A673 (cell line): ENCODE results near the gene NEDD4L.

Experiments used
- CTCF ChIP-seq: fragments of 300-800, 200-600 bp; sonication (generic); conservative IDR thresholded peaks from 2 replicates; pipeline ENCODE4 v1.5.1; 2017; ENCODE audit warnings: low read depth, mild to moderate bottlenecking, antibody characterized with exemption, low read length, moderate library complexity, mixed read lengths
- EZH2 ChIP-seq: fragments of 200-600 bp; sonication (generic); IDR thresholded peaks from 2 replicates; pipeline ENCODE4 v1.6.1; 2017; ENCODE audit warnings: borderline replicate concordance, low read depth, mild to moderate bottlenecking, mixed read lengths, antibody characterized with exemption, low read length; ENCODE audit not compliant: poor library complexity, severe bottlenecking

GRCh38 chr18:58175122-58175785 lies 131.2 kb downstream of the NEDD4L start:
- TF ChIP-seq CTCF, result no peak
- no peak for TF ChIP-seq EZH2
